GM21825 (cell line): ENCODE results near the gene GMDS.
A peak's percentile ranks its signal among the peaks of the same experiment; 100 is the strongest.

ENCODE experiments used
- ATAC-seq: cut with Tn5 transposase; IDR thresholded peaks from one replicate; pipeline ENCODE4 v1.9.1; 2021; ENCODE audit warnings: mild to moderate bottlenecking, moderate library complexity; ENCODE audit not compliant: unreplicated experiment

Gene GMDS

DNA sequence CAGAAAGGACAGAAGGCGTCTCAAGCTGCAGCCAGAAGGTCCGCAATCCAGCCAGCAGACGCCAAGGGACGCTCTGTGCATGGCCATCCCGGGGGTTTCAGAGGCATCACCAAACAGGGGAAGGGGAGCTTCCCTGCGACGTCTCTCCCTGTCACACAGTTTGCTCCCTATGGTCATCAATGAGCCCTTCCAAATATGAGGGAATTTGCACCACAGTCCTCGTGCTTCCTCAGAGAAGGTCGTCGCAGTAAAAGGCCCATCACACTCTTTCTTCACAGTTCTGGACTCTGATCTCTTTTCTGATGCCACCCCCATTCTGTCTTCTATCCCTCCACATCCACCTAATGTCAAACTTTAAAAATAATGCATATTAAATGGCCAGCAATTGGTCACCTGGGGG, 645.9 kb downstream of the GMDS start:
- ATAC-seq: no peak

DNA sequence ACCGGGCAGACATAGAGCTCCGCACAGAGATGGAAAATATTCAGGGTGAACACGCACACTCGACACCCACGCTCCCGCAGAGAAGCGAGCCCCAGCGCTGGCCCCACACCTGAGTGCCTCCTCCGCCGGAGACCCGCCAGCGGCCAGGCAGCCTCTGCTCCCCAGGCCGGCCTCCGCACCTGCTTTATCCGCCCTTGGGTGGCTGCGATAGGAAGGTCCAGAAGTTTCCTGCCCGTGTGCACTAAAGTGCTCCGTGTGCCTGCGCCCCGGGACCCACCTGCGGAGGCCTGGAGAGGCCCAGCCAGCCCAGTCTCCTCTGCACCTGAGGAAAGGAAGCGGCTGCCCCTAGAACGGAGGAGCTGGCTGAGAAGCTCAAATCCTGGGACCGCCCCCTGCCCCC, 646.5 kb downstream of the GMDS start:
- no peak for ATAC-seq

DNA sequence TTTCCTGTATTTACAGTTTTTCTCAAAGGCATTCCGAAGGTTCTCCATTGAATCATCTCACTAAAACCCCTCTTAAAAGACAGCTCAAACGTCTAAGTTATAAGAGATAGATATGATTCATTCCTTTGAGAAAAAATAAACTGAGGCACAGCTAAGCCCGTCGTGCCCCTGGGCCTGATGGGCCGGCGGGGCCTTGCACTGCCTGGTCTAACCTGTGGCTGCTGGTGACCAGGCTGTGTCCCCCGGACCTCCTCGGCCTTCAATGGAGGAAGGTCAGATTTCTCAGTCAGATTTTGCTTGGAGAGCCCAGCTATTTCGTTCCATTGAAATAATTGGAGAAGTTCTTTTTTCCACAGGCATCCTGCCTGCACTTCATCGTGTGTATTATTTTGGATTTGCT, 647.0 kb downstream of the GMDS start:
- no peak for ATAC-seq

GRCh38 chr6:1597924-1598323, 647.5 kb downstream of the GMDS start:
- ATAC-seq: no peak

- ATAC-seq: no peak
Measured at GRCh38 chr6:1597121-1597744, 648.2 kb downstream of the GMDS start.

DNA sequence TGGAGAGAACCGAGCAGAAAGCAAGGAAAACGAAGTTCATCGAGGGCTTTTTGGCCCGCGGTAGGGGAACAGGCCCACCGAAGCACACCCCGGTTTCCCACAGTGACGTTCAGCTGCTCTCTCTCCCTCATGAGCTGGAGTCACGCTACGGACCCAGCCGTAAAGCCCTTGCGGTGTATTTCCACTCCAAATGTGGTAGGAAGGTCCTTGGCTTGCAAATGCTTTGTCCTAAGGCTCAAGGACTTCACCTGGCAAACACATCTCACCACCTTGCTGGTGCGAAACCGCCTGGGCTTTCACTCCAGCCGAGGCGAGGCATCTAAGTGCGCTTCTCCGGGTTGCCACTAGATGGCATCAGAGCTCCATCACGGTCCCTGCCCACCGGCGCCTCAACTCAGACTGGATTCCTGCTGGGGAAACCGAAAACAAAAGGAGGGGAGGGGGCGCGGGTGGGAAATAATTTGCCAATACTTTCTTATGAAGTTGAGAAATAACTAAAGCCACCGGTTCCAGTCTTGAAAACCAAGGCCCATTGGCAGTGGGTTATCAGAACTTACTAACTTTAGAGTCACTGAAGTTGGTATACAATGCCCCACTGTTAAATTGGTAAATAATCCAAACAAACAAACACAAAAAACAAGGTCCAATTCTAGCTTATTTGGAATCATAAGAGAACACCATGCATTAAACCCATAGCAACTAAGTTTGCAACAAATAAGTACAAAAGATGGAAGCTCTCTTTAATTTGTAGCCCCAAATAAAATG, 649.1 kb downstream of the GMDS start:
- peak; percentile 68 for ATAC-seq

DNA sequence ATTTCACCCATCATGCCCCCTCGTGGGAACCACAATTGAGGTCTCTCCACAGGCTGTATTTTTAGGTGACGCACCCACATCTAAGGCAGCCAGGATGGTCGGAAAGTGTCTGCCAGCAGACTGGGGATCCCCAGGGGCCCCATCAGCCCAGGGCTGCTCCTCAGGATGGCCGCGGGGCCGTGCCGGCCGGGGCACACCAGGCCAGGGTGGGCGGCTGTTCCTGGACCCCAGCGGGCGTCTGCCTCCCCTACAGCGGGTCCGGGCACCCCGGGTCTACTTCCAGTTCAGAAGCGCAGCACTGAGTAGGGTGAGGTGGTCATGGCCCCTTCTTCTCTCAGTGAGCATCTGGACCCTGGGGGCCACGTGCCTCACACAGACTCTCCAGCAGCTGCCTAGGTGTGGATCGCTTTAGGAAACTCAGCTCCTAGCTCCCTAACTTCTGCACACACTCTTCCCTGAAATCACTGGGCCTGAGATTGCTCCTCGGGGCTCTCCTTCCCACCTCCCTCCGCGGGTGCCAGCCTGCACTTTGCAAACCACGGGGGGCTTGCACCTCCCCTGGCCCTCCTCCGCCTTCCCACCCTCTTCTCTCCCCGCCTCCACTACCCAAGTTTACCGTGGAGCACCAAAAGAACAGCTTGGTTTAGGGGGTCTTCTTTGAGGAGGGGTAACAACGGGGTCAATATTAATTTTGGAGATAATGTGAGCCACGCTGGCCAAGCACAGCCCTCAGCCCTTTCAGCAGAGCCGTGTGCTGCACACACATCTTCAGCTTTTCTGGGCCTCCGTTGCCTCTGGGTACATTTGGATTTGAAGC, 649.9 kb downstream of the GMDS start:
- no peak for ATAC-seq

DNA sequence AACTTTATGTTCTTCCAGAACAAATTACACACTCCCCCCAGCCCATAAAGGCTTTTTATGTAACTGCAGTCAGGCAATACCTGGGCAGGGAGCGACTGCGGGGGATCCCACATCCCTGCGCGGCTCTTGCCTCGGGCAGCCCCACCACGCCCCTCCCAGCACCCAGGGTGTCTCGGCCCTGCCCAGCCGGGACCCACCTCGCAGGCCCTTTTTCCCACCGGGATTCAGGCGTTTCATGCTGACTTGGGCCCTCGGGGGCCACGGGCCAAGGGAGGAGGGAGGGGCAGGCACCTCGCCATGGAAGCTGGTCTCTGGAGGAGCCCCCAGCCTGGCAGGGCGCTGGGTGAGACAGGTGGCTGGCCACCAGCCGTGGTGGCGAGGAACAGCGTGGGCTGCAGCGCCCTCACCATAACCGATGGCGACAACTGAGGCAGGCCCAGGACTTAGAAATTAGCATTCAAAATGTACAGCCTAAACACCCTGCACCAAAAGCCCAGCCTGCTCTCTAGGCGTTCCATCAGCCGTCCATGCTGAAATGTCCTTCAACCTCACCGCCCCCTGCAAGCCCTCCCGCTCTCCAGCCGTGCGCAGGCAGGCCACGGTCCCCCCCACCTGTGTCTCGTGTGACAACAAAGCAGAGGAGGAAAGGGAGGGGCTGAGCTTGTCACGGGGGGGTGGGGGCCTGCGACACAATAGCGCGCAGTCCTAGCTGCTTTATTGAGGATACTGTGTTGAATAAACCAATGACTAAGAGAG, 650.8 kb downstream of the GMDS start:
- no peak for ATAC-seq

DNA sequence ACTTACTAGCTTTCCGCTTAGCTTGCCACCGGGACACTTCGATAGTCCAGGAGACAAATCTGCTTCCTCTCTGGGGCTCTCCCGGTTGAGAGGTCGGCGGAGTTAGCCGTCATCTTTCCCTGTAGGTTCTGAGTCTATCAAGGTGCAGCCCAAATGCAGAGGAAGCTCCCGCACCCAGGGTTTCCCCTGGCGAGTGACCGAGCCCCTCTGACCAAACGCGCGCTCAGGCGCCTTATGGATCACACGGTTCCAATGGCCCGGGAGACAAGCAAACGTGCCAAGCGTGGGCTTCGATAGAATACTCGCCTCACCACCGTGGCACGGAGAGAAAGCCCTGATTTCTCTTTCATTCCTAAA, 651.5 kb downstream of the GMDS start:
- ATAC-seq: no peak

DNA sequence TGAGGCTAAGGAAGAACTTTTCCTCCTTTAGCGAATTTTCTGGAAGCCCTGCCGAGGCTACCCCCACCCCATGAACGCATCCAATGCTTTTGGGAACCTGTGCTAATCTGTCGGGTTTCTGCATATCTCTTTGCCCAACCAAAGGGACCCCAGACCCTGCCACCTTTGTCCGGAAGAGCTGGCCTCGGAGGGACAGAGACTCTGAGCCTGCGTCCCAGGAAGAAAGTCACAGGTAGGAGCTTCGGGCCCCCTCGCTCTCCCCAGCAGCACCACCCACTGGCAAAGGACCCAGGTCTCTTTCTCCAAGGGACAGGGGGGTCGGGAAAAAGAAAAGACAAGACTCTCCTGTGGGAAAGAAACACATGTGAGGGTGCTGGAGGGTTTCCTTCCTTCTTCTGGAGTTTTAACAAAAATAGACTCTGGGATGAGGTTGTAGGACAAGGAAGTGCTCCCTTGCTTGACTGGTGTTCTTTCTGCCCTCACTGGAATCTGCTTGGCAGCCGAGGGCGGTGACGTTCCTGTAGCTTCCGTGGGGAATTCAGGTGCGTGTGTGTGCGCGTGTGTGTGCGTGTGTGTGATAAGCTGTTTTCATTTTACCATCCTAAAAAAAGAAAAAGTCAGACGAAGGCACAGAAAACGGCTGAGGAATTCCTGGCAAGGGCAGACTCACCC, 652.0 kb downstream of the GMDS start:
- no peak for ATAC-seq

- ATAC-seq: no peak
Measured at GRCh38 chr6:1592852-1593251, 652.6 kb downstream of the GMDS start.

DNA sequence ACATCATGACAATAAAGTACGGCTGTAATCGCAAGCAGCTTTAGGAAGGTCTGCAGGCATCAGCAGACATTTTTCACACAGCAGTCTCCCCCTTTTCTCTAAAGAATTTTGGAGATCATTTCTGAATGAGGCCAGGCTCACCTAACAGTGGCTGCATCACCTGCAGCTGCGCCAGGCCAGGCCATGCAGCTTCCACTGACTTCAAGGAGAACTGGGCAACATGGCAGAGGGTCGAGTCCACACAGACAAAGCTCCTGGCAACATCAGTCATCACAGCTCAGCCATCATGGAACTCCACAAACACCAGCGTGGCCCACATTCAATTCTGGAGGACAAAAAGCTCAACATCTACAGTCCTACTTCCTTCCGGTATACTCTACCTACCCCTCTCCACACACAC, 653.5 kb downstream of the GMDS start:
- no peak for ATAC-seq

- no peak for ATAC-seq
Measured at GRCh38 chr6:1591243-1591642, 654.2 kb downstream of the GMDS start.

DNA sequence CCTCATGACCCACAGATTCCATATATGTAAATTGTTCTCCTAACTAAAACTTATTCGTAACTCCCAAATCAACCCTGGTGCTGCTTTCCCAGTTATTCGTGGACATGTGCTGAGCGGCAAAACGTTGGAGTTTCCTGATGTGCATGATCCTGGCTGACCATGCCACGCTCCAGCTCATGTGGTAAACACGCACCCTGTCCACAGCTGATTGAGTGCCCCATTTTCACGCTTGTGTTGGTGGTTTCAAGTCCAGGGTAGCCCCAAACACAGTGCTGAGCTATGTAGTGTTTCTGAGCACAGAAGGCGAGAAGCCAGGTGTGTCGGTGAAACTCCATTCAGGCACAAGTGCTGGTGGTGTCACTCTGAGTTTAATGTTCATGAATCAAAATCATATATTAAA, 654.8 kb downstream of the GMDS start:
- no peak for ATAC-seq

DNA sequence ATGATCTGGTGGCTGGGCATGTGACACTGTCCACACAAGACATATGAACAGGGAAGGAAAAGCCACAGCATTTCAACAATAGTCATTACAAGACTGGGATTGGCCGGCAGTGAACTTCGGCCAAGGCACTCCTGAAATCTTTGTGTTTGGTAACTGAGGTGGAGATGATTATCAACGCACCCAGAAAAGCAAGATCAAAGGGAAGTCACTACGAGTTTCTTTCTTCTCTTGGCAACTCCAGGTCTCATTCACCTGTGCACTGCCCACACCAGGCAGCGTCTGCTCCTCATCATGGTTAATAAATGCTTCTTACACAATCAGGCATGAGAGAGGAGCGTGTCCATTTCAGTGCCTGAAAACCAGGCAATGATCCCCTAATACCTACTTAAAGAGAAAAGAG, 656.2 kb downstream of the GMDS start:
- ATAC-seq: no peak

DNA sequence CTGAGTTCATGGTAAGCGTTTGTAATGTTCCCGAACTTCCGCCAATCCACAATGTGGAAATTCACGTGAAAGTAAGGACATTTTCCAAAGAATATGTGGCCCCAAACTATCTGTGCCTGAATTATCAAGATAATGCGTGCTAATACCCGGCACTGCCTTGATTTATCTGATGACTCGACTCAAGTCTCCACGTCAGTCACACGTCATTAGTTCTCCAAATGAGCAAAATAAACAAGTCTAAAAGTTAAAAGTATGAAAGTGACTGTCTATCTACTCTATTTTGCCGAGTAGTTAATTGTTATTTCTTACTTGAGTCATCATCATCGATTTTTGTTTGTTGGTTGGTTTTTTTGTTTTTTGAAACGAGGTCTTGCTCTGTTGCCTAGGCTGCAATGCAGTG, 657.4 kb downstream of the GMDS start:
- no peak for ATAC-seq

- no peak for ATAC-seq
Measured at GRCh38 chr6:1587546-1587945, 657.9 kb downstream of the GMDS start.

DNA sequence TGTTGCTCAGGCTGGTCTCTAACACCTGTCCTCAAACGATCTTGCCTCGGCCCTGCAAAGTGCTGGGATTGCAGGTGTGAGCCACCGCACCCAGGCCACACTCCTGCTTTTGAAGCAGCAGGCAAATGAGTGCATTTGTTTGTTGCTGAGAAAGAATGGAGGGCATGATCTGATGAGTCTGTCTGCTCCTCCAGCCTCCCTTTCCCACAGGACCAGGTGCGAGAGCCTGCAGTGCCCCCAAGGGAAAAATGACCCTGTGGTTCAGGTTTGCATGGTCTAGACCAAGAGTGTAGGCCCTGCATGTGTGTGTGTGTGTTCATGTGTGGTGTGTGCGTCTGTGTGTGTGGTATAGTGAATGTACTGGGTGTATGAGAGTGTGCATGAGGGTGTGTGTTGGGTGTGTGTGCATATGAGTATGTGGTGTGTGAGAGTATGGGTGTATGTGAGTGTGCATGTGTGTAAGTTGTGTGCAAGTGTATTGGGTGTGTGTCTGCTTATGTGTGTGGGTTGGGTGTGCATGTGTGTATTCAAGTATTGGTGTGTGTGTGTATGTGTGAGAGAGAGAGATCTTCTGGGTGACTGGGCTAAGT, 658.4 kb downstream of the GMDS start:
- ATAC-seq: no peak

DNA sequence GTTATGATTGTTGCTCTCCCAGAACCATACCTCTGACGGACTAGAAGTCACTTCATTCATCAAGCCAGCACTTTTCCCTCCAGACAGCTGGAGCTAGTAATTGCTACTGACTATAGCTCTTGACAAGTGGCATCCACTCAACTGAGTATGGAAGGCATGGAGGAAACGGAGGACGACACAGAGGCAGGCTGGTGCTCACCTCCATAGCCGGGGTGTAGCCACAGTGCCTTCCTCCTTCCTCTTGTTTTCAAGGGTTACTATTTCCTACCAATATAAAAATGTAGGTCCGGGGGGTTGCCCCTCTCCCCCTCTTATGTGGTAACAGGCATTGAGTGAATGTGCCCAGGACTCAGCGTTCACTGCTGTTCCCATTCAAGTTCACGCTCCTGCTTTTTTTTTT, 659.1 kb downstream of the GMDS start:
- no peak for ATAC-seq

- no peak for ATAC-seq
Measured at GRCh38 chr6:1585669-1586049, 659.7 kb downstream of the GMDS start.
